NCI-H226 (cell line): Measurements from ENCODE around the gene RIC1.
A peak's percentile ranks its signal among the peaks of the same experiment; 100 is the strongest.
"Not testable (repeated sequence)": the region's sequence is repeated elsewhere in the genome, so short reads cannot be mapped to it uniquely, and the experiment has no call there.

Experiments used
- DNase-seq: peaks from one replicate; pipeline ENCODE4 v3.0.0-alpha.2; 2015

RIC1 gene

DNA sequence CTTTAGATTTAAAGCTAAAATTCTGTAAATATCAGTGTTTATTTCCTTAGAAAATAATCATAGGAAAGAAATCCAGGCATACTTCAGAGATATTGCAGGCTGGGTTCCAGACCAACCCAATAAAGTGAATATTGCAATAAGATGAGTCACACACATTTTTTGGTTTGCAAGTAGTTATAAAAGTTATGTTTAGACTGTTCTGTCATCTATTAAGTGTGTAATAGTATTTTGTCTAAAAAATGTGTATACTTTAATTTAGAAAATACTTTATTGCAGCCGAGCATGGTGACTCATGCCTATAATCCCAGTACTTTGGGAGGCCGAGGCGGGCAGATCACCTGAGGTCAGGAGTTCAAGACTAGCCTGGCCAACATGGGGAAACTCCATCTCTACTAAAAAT is 6.9 kb upstream of the RIC1 start:
- DNase-seq: peak; percentile 81

GRCh38 chr9:5624655-5625054 is 4.3 kb upstream of the RIC1 start:
- no peak for DNase-seq

GRCh38 chr9:5626727-5627634 is 1.9 kb upstream of the RIC1 start:
- no peak for DNase-seq

DNA sequence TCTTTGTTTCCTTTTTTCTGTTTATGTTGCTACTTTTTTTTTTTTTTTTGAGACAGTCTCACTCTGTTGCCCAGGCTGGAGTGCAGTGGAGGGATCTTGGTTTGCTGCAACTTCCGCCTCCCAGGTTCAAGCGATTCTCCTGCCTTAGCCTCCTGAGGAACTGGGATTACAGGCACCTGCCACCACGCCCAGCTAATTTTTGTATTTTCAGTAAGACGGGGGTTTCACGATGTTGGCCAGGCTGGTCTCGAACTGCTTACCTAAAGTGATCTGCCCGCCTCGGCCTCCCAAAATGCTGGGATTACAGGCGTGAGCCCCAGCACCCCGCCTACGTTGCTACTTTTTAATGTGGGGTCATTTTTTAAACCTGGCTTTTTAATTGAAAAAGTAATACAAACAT is 1.2 kb upstream of the RIC1 start:
- not testable (repeated sequence) for DNase-seq

DNA sequence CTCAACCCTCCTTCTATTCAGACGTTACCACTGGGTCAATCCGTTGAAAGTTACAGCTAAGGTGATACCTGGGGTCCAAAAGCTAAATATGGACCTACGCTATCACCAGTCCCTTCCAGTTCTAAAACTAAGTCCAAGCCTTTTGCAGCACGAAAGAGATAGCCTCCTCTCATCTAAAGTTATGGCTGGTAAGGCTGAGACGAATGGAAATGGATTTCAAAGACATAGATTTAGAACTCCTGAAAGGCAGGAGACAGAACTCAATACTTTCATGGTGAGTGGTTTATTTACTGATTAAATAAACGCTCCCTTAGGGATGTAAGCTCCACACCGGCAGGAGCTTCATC is 751 bp upstream of the RIC1 start:
- no peak for DNase-seq

- DNase-seq: no peak
These were observed 589 bp downstream of the RIC1 start for GRCh38 chr9:5629312-5630080.

GRCh38 chr9:5630081-5630507 is 1.2 kb downstream of the RIC1 start:
- DNase-seq: no peak

DNA sequence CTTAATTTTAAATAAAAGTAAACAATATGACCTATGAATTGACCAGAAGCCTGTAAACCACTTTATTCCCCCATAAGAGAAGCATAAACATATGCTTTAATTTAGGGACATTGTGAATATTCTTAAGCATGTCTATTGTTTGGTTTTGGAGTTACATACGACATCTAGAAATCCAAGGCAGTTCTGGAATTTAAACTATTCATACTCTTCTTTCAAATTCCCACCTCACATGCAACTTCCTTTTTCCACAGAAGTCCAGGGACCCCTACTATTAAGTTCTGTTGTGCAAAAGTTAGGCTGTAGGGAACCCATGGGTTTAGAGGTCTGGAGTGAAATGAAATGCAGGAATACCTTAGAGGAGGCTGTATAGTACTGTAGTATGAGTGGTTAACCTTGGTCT is 2.1 kb downstream of the RIC1 start:
- no peak for DNase-seq

DNA sequence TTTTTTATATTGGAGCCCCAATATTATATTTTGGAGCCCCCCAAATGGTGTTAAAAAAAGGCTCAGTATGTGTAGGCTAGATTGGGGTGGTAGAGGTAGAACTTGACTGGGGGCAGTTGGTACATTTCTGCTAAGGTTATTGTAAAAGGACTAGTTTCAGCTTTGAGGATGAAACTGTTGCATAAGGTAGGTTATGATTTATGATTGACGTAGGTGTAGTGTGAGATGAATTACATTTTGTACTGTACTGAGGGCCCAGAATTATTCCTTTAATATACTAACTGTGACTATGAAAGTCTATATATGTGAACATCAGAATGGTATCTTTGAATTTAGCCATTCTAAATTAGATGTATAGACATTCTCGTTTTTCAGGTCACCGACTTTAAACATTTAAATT is 3.6 kb downstream of the RIC1 start:
- no peak for DNase-seq

- peak; percentile 92 for DNase-seq
These were observed 4.3 kb downstream of the RIC1 start for GRCh38 chr9:5633243-5633642.

GRCh38 chr9:5635390-5635789 is 6.5 kb downstream of the RIC1 start:
- DNase-seq: no peak

DNA sequence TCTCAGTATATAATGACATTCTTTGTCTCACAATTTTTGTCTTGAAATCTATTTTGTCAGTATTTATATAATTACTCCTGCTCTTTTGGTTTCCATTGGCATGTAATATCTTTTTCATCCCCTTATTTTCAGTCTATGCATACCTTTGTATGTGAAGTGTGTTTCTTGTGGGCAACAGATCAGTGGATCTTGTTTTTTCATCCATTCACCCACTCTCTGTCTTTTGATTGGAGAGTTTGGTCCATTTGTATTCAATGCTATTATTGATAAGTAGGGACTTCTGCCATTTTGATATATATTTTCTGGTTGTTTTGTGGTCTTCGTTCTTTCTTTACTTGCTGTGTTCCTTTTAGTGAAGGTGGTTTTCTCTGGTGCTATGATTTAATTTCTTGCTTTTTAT is 10.9 kb downstream of the RIC1 start:
- DNase-seq: no peak

DNA sequence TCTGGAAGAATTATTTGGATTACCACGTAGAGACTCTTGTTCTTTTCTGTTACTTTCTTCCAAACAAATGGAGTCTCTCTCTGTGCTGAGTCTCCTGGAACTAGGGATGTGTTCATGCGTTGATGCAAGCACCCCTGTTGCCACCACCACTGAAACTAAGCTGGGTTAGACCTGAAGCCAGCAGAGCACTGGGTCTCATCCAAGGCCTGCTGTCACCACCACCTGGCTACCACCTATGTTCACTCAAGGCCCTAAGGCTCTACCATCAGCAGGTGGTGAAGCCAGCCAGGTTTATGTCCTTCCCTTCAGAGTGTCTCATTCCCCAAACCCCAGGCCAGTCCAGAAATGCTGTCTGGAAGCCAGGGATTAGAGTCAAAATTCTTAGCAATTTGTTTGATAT is 13.3 kb downstream of the RIC1 start:
- no peak for DNase-seq

DNA sequence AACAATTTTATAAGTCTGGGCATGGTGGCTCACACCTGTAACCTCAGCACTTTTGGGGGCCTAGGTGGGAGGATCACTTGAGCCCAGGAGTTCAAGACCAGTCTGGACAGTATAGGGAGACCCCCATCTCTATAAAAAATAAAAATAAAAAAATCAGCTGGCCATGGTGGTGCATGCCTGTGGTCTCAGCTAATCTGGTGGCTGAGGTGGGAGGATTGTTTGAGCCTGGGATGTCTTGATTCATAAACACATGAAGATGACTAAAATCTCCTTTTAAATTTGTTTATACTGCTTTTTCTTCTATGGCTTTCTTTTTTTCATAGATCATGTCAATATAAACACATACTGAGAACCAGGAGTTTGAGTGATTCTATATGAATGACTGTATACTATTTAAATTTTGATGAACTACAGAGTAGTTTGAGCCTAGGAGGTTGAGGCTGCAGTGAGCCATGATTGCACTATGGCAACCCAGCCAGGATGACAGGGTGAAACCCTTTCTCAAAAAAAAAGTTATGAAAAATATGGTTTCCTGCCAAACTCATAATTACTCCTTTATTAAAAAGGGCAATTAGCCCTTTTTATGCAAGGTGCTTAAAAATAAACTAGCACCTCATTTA is 14.2 kb downstream of the RIC1 start:
- DNase-seq: no peak

DNA sequence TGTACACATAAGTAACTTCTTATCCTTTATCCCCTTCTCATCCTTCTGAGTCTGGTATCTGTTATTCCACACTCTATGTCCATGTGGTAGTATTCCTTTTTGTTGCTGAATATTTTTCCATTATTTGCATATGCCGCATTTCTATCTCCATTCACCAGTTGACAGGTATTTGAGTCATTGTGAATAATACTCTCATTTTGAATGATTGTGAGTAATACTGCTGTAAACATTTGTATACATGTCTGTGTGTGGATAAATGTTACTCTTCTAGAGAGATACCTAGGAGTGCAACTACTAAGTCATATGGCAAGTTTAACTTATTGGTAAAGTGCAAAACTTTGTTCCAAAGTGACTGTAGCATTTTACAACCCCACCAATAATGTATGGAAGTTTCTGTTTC is 15.6 kb downstream of the RIC1 start:
- DNase-seq: no peak

GRCh38 chr9:5646116-5646515 is 17.2 kb downstream of the RIC1 start:
- no peak for DNase-seq

- DNase-seq: no peak
These were observed 21.6 kb downstream of the RIC1 start for GRCh38 chr9:5650356-5651105.

- peak; percentile 51 for DNase-seq
These were observed 22.3 kb downstream of the RIC1 start for GRCh38 chr9:5651246-5651645.

DNA sequence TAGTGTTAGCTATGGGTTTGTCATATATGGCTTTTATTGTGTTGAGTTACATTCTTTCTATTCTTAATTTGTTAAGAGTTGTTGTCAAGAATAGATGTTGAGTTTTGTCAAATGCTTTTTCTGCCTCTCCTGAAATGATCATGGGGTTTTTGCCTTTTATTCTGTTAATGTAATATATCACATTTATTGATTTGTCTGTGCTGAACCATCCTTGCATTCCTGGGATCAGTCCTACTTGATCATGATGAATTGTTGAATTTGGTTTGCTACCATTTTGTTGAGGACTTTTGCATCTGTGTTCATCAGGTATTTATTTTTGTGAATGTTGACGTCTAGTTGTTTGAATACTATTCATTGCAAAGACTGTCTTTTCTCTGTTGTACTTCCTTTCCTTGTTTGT is 23.9 kb downstream of the RIC1 start:
- no peak for DNase-seq

DNA sequence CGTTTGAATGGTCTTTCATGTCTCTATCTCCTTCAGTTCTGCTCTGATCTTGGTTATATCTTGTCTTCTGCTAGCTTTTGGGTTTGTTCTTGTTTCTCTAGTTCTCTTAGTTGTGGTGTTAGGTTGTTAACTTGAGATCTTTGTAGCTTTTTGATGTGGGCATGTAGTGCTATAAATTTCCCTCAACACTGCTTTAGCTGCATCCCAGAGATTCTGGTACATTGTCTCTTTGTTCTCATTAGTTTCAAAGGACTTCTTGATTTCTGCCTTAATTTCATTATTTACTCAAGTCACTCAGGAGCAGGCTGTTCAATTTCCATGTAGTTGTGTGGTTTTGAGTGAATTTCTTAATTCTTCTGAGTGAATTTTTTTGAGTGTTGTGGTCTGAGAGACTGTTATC is 33.9 kb downstream of the RIC1 start:
- DNase-seq: not testable (repeated sequence)

- DNase-seq: peak; percentile 49
These were observed 36.2 kb downstream of the RIC1 start for GRCh38 chr9:5665059-5665458.

DNA sequence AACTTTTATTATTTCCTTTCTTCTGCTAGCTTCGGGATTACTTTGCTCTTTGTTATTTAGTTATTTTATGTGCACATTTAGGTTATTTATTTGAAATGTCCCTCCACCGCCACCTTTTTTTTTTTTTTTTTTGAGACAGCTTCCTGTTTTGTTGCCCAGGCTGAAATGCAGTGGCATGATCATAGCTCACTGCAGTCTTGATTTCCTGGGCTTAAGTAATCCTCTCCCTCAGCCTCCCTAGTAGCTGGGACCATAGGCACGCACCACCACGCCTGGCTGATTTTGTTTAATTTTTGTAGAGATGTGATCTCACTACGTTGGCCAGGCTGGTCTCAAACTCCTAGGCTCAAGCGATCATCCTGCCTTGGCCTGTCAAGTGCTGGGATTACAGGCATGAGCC is 38.5 kb downstream of the RIC1 start:
- DNase-seq: no peak

DNA sequence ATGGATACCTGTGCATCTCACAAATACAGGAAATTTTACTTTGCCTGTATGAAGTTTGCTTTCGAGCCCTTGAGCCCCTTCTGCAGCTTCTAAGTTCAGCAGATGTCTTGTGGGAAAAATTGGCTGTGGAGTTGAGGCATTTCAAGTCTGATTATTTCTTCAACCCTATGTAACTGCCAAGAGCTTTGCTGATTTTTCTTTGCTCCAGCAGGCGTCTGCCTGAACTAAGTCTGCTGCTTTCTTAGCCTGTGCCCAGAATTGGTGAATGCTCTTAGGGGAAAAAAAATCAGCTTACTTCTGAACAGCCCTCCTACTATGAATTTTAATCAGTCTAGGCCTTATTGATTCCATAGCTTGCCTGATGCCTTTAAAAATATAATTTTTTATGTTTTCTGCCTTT is 41.2 kb downstream of the RIC1 start:
- DNase-seq: no peak
